Inferior parietal cortex (tissue), 1 donor: ENCODE data around the gene NEAT1.

ENCODE experiments used
- DNase-seq: peaks from one replicate; pipeline ENCODE4 v3.0.0-alpha.2; 2016; ENCODE audit errors: extremely low spot score

Gene NEAT1

GRCh38 chr11:65421794-65422632 is 585 bp upstream of the NEAT1 start:
- peak; percentile 95 for DNase-seq

- no peak for DNase-seq
Measured at GRCh38 chr11:65423516-65424204, 1.1 kb downstream of the NEAT1 start.

- DNase-seq, result no peak
Measured at GRCh38 chr11:65424205-65425104, 1.9 kb downstream of the NEAT1 start.

GRCh38 chr11:65425105-65425970 is 2.7 kb downstream of the NEAT1 start:
- DNase-seq, result peak; percentile 70

DNA sequence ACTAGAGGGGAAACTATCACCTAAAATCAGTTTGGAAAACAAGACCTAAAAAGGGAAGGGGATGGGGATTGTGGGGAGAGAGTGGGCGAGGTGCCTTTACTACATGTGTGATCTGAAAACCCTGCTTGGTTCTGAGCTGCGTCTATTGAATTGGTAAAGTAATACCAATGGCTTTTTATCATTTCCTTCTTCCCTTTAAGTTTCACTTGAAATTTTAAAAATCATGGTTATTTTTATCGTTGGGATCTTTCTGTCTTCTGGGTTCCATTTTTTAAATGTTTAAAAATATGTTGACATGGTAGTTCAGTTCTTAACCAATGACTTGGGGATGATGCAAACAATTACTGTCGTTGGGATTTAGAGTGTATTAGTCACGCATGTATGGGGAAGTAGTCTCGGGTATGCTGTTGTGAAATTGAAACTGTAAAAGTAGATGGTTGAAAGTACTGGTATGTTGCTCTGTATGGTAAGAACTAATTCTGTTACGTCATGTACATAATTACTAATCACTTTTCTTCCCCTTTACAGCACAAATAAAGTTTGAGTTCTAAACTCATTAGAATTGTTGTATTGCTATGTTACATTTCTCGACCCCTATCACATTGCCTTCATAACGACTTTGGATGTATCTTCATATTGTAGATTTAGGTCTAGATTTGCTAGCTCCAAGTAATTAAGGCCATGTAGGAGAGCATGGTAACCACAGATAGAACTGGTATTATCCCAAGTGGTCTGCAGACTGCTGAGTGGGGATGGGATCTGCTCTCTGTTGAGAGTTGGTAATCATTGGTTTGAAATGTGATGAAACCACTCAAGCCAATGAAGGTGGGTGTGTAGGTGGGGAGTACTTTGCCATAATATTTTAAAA is 3.6 kb downstream of the NEAT1 start:
- DNase-seq, result peak; percentile 59

- no peak for DNase-seq
Measured at GRCh38 chr11:65426839-65427690, 4.5 kb downstream of the NEAT1 start.

DNA sequence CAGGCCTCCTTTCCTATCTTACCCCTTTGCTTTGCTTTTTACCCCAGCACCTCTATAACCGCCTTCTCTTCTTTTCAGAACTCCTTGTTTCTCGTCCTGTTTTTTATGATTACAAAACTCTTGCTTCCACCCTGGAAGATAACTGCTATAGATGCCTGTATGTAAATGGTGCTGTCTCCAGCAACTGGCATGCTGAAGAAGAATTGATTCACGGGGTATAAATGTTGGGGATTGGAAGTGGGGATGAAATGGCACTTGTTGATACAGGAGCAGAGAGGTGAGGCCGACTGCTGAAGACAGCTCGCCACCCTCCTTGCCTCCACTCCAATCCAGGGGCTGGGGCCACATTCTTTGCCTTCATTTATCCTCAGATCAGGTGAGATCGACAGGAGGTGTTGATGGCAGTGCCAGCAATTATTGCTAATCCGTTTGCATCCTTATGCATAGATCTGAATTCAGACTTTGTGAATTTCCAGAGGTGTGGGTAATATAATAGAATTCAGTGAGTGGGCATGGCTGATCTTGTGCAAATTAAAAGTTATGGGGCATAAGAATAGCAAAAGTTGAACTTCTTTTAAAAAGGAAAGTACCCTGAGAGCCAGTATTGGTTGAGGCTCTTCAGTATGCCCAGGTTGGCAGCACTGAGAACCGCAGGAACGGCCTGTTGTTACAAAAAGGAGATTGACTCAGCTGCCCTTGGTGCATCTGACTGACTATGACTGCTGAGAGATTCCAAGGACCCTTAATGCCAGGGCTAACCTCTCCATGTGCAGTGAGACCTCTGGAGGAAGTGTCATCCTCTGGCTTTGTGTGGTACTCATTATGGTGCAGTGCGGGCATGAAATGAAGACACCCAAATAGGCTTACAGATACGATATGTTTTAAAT is 5.3 kb downstream of the NEAT1 start:
- DNase-seq, result no peak

- DNase-seq, result no peak
Measured at GRCh38 chr11:65428578-65429067, 6.0 kb downstream of the NEAT1 start.

DNA sequence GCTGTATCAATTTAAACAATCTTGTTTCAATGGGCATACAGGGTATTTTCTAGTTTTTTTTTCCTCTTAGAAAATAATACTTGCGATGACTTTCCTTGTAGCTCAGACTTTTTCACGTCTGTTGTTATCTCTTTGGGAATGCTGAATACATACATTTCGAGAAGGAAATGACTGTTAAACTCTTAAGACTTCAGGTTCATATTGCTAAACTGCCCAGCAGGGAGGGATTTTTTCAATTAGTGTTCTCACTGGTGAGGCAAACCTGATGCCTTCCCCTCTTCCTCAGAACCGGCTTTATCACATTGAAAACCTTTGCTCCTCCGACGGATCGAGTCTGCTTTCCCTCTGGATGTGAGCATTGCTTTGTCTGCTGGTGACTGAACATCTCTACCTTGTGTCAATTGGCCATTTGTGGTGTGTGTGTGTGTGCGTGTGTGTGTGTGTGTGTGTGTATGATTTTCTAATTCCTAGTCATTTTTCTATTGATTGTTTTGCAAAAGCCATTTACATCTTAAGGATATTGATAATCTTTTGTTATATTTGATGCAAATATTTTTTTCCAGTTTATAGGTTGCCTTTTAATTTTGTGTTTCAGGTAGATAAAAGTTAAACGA is 6.6 kb downstream of the NEAT1 start:
- no peak for DNase-seq

DNA sequence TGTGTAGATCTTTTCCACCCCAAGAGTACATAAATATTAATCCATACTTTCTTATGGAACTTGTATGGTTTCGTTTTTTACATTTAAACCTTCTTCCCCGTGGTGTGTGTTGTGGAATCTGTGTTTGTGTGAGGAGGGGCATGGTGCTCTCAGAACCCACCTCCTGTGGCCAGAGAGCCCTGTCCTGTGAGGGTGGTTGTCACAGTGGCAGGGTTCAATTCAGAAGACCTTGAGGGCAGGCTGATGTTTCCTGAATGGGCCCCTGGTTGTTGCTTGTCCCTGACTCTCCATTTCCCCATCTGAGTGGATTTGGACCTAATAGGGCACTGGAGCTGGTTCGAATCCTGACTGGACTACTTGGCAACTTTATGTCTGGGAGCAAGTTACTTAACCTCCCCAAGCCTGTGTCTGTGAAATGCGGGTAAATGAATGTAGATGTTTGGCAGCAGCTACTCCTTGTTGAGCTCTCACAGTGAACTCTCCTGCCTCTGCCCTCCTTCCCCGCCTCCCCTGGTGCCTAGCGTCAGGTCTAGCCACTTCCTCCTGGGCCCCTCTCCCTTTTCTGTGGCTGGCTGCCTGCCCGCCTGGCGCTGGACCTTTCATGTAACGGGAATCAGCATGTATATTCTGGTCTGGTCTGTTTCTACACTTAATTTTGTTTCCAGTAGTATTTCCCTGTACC is 7.3 kb downstream of the NEAT1 start:
- DNase-seq, result no peak

- no peak for DNase-seq
Measured at GRCh38 chr11:65430406-65431217, 8.0 kb downstream of the NEAT1 start.

DNA sequence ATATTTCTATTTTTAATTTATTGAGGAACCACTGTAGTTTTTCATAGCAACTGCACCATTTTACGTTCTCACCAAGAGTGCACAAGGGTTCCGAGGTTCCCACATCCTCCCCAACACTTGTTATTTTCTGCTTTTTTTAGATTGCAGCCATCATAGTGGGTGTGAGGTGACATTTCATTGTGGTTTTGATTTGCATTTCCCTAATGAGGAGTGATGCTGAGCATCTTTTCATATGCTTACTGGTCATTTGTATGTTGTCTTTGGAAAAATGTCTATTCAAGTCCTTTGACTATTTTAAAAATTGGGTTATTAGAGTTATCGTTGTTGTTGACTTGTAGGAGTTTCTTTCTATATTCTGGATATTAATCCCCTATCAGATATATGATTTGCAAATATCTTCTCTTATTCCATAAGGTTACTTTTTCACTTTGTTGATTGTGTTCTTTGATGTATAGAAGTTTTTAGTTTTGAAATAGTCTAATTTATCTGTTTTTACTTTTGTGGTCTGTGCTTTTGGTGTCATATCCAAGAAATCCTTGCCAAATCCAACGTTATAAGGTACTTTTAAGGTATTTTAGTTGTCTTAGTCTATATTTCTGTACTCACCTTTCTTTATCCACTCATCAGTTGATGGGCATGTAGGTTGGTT is 9.0 kb downstream of the NEAT1 start:
- no peak for DNase-seq

GRCh38 chr11:65432100-65432650 is 9.6 kb downstream of the NEAT1 start:
- DNase-seq, result no peak

GRCh38 chr11:65432686-65433582 is 10.3 kb downstream of the NEAT1 start:
- no peak for DNase-seq
